IPS-NIHi7 (cell line): Measurements from ENCODE around the gene ATP10A.

Source experiments
- DNase-seq: peaks from one replicate; pipeline ENCODE4 v3.0.0; 2012; ENCODE audit warnings: mixed read lengths; ENCODE audit errors: extremely low spot score

ATP10A gene

GRCh38 chr15:25740383-25741255 is 122.5 kb downstream of the ATP10A start:
- DNase-seq: no peak

GRCh38 chr15:25739687-25740121 is 123.4 kb downstream of the ATP10A start:
- peak; percentile 54 for DNase-seq

- DNase-seq: no peak
Measured at GRCh38 chr15:25738171-25738965, 124.8 kb downstream of the ATP10A start.

- DNase-seq: no peak
Measured at GRCh38 chr15:25737218-25737643, 125.9 kb downstream of the ATP10A start.

- no peak for DNase-seq
Measured at GRCh38 chr15:25736461-25736860, 126.7 kb downstream of the ATP10A start.

- no peak for DNase-seq
Measured at GRCh38 chr15:25735550-25736384, 127.4 kb downstream of the ATP10A start.

- no peak for DNase-seq
Measured at GRCh38 chr15:25734680-25735355, 128.3 kb downstream of the ATP10A start.

GRCh38 chr15:25733856-25734679 is 129.1 kb downstream of the ATP10A start:
- DNase-seq: no peak

GRCh38 chr15:25733036-25733855 is 129.9 kb downstream of the ATP10A start:
- no peak for DNase-seq

GRCh38 chr15:25732191-25732590 is 130.9 kb downstream of the ATP10A start:
- no peak for DNase-seq

GRCh38 chr15:25731411-25731810 is 131.7 kb downstream of the ATP10A start:
- DNase-seq: no peak

GRCh38 chr15:25730918-25731317 is 132.2 kb downstream of the ATP10A start:
- DNase-seq: no peak

GRCh38 chr15:25728816-25729215 is 134.3 kb downstream of the ATP10A start:
- no peak for DNase-seq

- DNase-seq: no peak
Measured at GRCh38 chr15:25727867-25728600, 135.1 kb downstream of the ATP10A start.

GRCh38 chr15:25727116-25727515 is 136.0 kb downstream of the ATP10A start:
- DNase-seq: no peak

GRCh38 chr15:25725758-25726157 is 137.4 kb downstream of the ATP10A start:
- DNase-seq: no peak

- DNase-seq: no peak
Measured at GRCh38 chr15:25724899-25725298, 138.2 kb downstream of the ATP10A start.

- no peak for DNase-seq
Measured at GRCh38 chr15:25721605-25721955, 141.5 kb downstream of the ATP10A start.
